Neural progenitor cell (in vitro differentiated cells): ENCODE results near the gene TNRC6C.
A peak's percentile ranks its signal among the peaks of the same experiment; 100 is the strongest.

Experiments used
- CTCF ChIP-seq: fragments of 200-600 bp; sonication (generic); IDR thresholded peaks from 2 replicates; pipeline ENCODE4 v1.5.1; 2017; ENCODE audit warnings: antibody characterized with exemption, mild to moderate bottlenecking
- EZH2phosphoT487 ChIP-seq: fragments of 200-600 bp; sonication (generic); IDR thresholded peaks from 2 replicates; pipeline ENCODE4 v1.6.1; 2017; ENCODE audit warnings: antibody characterized with exemption

- TF ChIP-seq CTCF (peak; percentile 49), EZH2phosphoT487 (no peak)
Observed at GRCh38 chr17:78137392-78138203, 179.1 kb downstream of the TNRC6C start.
